Vagina (tissue), 2 donors: Measurements from ENCODE around the gene TUBA1A. TPM values are rescaled to one million over a fixed set of nuclear protein-coding genes. Genes with fewer than 3 reads are reported as not detected.

ENCODE experiments used
- DNase-seq, 2 donors: peaks; one replicate each; pipeline ENCODE4 v3.0.0-alpha.2; 2017; ENCODE audit errors: extremely low spot score in 2 of 2
- H3K27ac ChIP-seq: fragments of 200-600 bp; sonication (generic); one replicate; pipeline ENCODE4 v1.5.1; 2019
- H3K27me3 ChIP-seq: fragments of 200-600 bp; sonication (generic); one replicate; pipeline ENCODE4 v1.5.1; 2019
- H3K36me3 ChIP-seq, 2 donors: fragments of 200-600 bp; sonication (generic); one replicate each; pipeline ENCODE4 v1.5.1; 2017 to 2019
- H3K4me1 ChIP-seq: fragments of 200-600 bp; sonication (generic); one replicate; pipeline ENCODE4 v1.5.1; 2019
- H3K4me3 ChIP-seq, 2 donors: fragments of 200-600 bp; sonication (generic); 1 replicate in 1 of 2; 2 replicates in 1 of 2; pipeline ENCODE4 v1.5.1; 2016 to 2019
- H3K9me3 ChIP-seq: fragments of 200-600 bp; sonication (generic); one replicate; pipeline ENCODE4 v1.5.1; 2019
- POLR2A ChIP-seq, 2 donors: fragments of 450-650 bp; IDR thresholded peaks; one replicate each; pipeline ENCODE4 v1.6.1; 2017; ENCODE audit warnings: antibody characterized with exemption in 2 of 2, mild to moderate bottlenecking in 2 of 2, moderate library complexity in 2 of 2
- POLR2AphosphoS5 ChIP-seq, 2 donors: sonication (generic); formaldehyde crosslinking; IDR thresholded peaks; one replicate each; pipeline ENCODE4 v1.9.0; 2017; ENCODE audit warnings: antibody characterized with exemption in 2 of 2, mild to moderate bottlenecking in 2 of 2, low read depth in 1 of 2; ENCODE audit not compliant: insufficient read depth in 1 of 2
- intact Hi-C: fragments of 100-400 bp; cut with DNase I; formaldehyde crosslinking; loops from one replicate; pipeline ENCODE4 v1.15.1; 2023
- total RNA-seq: library from RNA; depleted of rRNA; stranded (reverse); fragments of >200 nt; gene quantifications from one replicate; pipeline ENCODE4 v1.2.3, GENCODE V29; 2016
- TF ChIP-seq, protein P1 (sequence below), 3 experiments: fragments of 450-650 bp in 2 of 3; fragments of 200-600 bp in 1 of 3; sonication (generic) in 1 of 3; IDR thresholded peaks; one replicate each; pipeline ENCODE4 v1.5.1; 2017 to 2019; ENCODE audit warnings: antibody characterized with exemption in 3 of 3, mild to moderate bottlenecking in 2 of 3, moderate library complexity in 2 of 3

The TUBA1A gene
- total RNA-seq, 1 donor from 2014 or later, result 236 TPM

DNA sequence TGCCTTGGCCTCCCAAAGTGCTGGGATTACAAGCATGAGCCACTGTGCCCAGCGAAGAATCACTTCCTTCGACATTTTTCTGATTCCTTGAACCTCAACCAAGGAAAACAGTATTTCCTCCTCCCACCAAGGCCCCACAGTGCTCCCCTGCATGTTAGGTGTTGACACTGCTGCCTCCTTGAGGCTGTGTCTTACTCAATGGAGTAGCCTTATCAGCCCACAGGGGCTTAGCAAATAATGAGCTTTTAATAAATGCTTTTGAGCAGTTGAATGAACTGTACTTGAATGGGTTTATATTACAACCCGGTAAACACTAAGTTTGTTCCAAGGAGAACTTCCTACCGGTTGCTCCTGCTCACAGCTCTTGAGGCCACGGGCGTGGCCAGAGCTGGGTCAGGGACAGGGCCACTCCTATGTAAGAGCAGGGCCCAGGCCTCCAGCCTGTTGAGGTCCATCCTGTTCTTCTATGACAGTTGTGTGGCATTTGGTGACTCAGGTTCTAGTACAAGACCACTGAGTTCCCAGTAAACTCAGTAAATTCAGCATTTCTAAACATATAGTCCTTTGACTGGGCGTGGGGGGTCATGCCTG is 36.8 kb upstream of the TUBA1A start:
- no peaks in the 10 kb centered on the region for H3K36me3 ChIP-seq

DNA sequence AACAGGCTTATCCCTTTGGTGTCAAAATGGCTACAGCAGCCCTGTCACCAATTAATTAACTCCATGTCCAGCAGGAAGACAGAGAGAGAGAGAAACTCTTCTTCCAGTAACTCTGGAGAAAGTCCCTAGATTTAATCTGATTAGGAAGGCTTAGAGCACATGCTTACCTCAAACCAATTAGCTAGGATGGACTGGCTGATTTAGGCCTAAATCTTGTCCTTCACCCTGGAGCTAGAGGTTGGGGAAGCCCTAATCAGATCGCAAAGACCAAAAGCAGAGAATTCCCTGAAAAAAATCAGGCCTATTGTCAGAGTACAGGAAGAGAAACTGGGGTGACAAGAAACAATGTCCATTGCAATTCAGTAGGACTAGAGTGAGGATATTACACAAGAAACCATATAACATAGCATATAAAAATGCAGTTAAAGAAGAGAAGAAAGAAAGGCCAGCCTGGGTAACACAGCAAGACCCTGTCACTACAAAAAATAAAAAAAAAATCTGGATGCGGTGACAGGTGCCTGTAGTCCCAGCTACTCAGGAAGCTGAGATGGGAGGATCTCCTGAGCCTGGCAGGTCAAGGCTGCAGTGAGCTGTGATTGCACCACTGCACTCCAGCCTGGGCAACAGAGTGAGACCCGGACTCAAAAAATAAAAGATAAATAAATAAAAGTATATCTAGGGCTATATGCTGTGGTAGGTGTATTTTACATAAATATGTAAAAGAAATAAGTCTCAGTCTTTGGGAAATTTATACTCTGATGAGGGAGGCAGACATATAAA is 34.9 kb upstream of the TUBA1A start:
- no peak overlapping the region for H3K4me3 ChIP-seq
- H3K27ac ChIP-seq, result peak overlapping the region; percentile 55
- no peaks in the 10 kb centered on the region for H3K9me3 ChIP-seq
- no peak for DNase-seq
- H3K4me1 ChIP-seq, result no peaks in the 10 kb centered on the region
- intact Hi-C loops, result no loop called here
- no peaks in the 10 kb centered on the region for H3K27me3 ChIP-seq
- H3K36me3 ChIP-seq, result no peaks in the 10 kb centered on the region
- TF ChIP-seq POLR2A (IDR thresholded peaks at IDR 0.05) (no peak), POLR2AphosphoS5 (IDR thresholded peaks at IDR 0.05; ENCODE audit: insufficient read depth in 1 of 2, low read depth in 1 of 2) (no peak)
- TF ChIP-seq, protein P1, sequence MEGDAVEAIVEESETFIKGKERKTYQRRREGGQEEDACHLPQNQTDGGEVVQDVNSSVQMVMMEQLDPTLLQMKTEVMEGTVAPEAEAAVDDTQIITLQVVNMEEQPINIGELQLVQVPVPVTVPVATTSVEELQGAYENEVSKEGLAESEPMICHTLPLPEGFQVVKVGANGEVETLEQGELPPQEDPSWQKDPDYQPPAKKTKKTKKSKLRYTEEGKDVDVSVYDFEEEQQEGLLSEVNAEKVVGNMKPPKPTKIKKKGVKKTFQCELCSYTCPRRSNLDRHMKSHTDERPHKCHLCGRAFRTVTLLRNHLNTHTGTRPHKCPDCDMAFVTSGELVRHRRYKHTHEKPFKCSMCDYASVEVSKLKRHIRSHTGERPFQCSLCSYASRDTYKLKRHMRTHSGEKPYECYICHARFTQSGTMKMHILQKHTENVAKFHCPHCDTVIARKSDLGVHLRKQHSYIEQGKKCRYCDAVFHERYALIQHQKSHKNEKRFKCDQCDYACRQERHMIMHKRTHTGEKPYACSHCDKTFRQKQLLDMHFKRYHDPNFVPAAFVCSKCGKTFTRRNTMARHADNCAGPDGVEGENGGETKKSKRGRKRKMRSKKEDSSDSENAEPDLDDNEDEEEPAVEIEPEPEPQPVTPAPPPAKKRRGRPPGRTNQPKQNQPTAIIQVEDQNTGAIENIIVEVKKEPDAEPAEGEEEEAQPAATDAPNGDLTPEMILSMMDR (IDR thresholded peaks at IDR 0.05), result no peak

More for the DNA sequence above, 36.8 kb upstream of the TUBA1A start:
- no peak for DNase-seq
- Histone ChIP-seq H3K4me1 (no peaks in the 10 kb centered on the region), H3K27me3 (no peaks in the 10 kb centered on the region), H3K27ac (no peak overlapping the region), H3K4me3 (no peak overlapping the region), H3K9me3 (no peaks in the 10 kb centered on the region)
- TF ChIP-seq POLR2A (IDR thresholded peaks at IDR 0.05), result no peak
- TF ChIP-seq, protein P1 (IDR thresholded peaks at IDR 0.05), result no peak
- no peak for TF ChIP-seq POLR2AphosphoS5 (IDR thresholded peaks at IDR 0.05; ENCODE audit: insufficient read depth in 1 of 2, low read depth in 1 of 2)
- intact Hi-C loops, result no loop called here

DNA sequence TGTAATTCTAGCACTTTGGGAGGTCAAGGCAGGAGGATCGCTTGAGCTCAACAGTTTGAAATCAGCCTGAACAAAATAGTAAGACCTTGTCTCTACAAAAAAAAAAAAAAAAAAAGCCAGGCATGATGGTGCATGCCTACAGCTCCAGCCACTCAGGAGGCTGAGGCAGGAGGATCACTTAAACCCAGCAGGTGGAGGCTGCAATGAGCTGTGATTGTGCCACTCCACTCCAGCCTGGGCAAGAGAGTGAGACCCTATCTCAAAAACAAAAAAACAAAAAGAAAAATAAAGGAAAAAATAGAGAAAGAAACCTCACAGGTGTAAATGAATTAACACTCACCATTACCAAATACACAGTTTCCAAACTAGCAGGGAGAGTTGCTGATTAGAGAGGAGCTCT is 34.2 kb upstream of the TUBA1A start:
- H3K4me1 ChIP-seq, result no peaks in the 10 kb centered on the region
- H3K36me3 ChIP-seq, result no peaks in the 10 kb centered on the region
- H3K27me3 ChIP-seq, result no peaks in the 10 kb centered on the region
- H3K9me3 ChIP-seq, result no peaks in the 10 kb centered on the region
- intact Hi-C loops, result no loop called here
- H3K4me3 ChIP-seq, result no peak overlapping the region
- peak overlapping the region; percentile 55 for H3K27ac ChIP-seq
- no peak for DNase-seq
- TF ChIP-seq, protein P1 (IDR thresholded peaks at IDR 0.05), result no peak
- TF ChIP-seq POLR2A (IDR thresholded peaks at IDR 0.05) (no peak), POLR2AphosphoS5 (IDR thresholded peaks at IDR 0.05; ENCODE audit: insufficient read depth in 1 of 2, low read depth in 1 of 2) (no peak)

DNA sequence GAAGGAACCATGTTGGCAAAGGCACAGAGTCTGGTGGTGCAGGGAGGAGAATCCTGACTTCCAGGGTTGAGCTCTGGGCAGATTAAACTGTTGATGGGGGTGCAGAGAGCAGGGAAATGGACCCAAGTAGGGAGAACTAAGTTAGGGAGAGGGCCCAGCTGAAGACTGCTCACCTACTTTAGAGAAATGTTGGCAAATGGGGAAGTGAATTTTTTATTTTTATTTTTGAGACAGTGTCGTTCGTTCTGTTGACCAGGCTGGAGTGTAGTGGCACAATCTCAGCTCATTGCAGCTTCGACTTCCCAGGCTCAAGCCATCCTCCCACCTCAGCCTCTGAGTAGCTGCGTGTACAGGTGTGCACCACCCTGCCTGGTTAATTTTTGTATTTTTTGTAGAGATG is 32.1 kb upstream of the TUBA1A start:
- Histone ChIP-seq H3K27me3 (no peaks in the 10 kb centered on the region), H3K4me1 (no peaks in the 10 kb centered on the region), H3K9me3 (no peaks in the 10 kb centered on the region), H3K27ac (no peak overlapping the region), H3K4me3 (no peak overlapping the region), H3K36me3 (no peaks in the 10 kb centered on the region)
- intact Hi-C loops, result no loop called here
- TF ChIP-seq POLR2A (IDR thresholded peaks at IDR 0.05) (no peak), POLR2AphosphoS5 (IDR thresholded peaks at IDR 0.05; ENCODE audit: insufficient read depth in 1 of 2, low read depth in 1 of 2) (no peak)
- TF ChIP-seq, protein P1 (IDR thresholded peaks at IDR 0.05), result no peak
- DNase-seq, result no peak
